Measurements from ENCODE around the gene AHI1. TPM values are rescaled to one million over a fixed set of nuclear protein-coding genes. Genes with fewer than 3 reads are reported as not detected.

The AHI1 gene
- total RNA-seq, 1 donor from 2014 or later = 5.4 TPM

DNA sequence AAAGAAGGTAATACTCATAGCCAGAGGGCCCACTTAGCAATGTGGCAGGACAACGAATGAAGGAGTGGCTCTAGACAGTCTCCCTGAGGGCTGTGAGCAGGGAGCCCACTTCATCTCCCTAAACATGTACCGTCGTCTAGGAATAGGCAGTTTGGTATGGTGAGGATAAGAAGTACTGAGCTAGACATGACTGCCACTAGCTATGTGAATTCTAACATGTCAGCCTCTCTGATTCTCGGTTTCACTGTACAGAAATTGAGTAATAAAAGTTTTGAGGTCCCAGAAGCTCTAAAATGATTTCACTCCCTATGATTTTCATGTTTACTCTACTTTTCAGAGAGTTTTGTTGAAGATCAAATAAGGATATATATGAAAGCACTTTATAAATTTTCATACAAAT lies 107.1 kb downstream of the AHI1 start:
- peaks cover 0 to 2% of the 10 kb centered on the region in 2 donors for H3K36me3 ChIP-seq
- no peaks in the 10 kb centered on the region for H3K4me1 ChIP-seq
- no peaks in the 10 kb centered on the region for H3K27me3 ChIP-seq
- DNase-seq (ENCODE audit: low spot score in 2 of 2) = no peak
- TF ChIP-seq CTCF (IDR thresholded peaks at IDR 0.05) = no peak
- H3K9me3 ChIP-seq = no peaks in the 10 kb centered on the region
- H3K4me3 ChIP-seq = no peak overlapping the region
- H3K27ac ChIP-seq = no peak overlapping the region
- intact Hi-C loops (cut with DNase I) = no loop called here

- H3K4me1 ChIP-seq = no peaks in the 10 kb centered on the region
- H3K27ac ChIP-seq = no peak overlapping the region
- TF ChIP-seq CTCF (IDR thresholded peaks at IDR 0.05) = no peak
- H3K27me3 ChIP-seq = no peaks in the 10 kb centered on the region
- no peaks in the 10 kb centered on the region for H3K9me3 ChIP-seq
- no peak overlapping the region for H3K4me3 ChIP-seq
- no peak for DNase-seq (ENCODE audit: low spot score in 2 of 2)
- H3K36me3 ChIP-seq = no peaks in the 10 kb centered on the region
- intact Hi-C loops (cut with DNase I) = no loop called here
Observed at GRCh38 chr6:135385299-135385698, 112.2 kb downstream of the AHI1 start.

GRCh38 chr6:135383766-135384165 lies 113.8 kb downstream of the AHI1 start:
- H3K36me3 ChIP-seq = no peaks in the 10 kb centered on the region
- no peak overlapping the region for H3K4me3 ChIP-seq
- TF ChIP-seq CTCF (IDR thresholded peaks at IDR 0.05) = no peak
- intact Hi-C loops (cut with DNase I) = no loop called here
- H3K27ac ChIP-seq = no peak overlapping the region
- H3K9me3 ChIP-seq = no peaks in the 10 kb centered on the region
- no peaks in the 10 kb centered on the region for H3K4me1 ChIP-seq
- no peaks in the 10 kb centered on the region for H3K27me3 ChIP-seq
- no peak for DNase-seq (ENCODE audit: low spot score in 2 of 2)

- no peaks in the 10 kb centered on the region for H3K9me3 ChIP-seq
- no peak for TF ChIP-seq CTCF (IDR thresholded peaks at IDR 0.05)
- no peak overlapping the region for H3K27ac ChIP-seq
- no peak for DNase-seq (ENCODE audit: low spot score in 2 of 2)
- intact Hi-C loops (cut with DNase I) = no loop called here
- H3K4me3 ChIP-seq = no peak overlapping the region
- no peaks in the 10 kb centered on the region for H3K36me3 ChIP-seq
- H3K4me1 ChIP-seq = no peaks in the 10 kb centered on the region
- H3K27me3 ChIP-seq = no peaks in the 10 kb centered on the region
Observed at GRCh38 chr6:135383301-135383700, 114.2 kb downstream of the AHI1 start.

- Histone ChIP-seq H3K27ac (no peak overlapping the region), H3K4me1 (no peaks in the 10 kb centered on the region), H3K27me3 (no peaks in the 10 kb centered on the region), H3K4me3 (no peak overlapping the region), H3K36me3 (no peaks in the 10 kb centered on the region), H3K9me3 (no peaks in the 10 kb centered on the region)
- TF ChIP-seq CTCF (IDR thresholded peaks at IDR 0.05) = no peak
- intact Hi-C loops (cut with DNase I) = no loop called here
- DNase-seq (ENCODE audit: low spot score in 2 of 2) = no peak
Observed at GRCh38 chr6:135382182-135382628, 115.3 kb downstream of the AHI1 start.

DNA sequence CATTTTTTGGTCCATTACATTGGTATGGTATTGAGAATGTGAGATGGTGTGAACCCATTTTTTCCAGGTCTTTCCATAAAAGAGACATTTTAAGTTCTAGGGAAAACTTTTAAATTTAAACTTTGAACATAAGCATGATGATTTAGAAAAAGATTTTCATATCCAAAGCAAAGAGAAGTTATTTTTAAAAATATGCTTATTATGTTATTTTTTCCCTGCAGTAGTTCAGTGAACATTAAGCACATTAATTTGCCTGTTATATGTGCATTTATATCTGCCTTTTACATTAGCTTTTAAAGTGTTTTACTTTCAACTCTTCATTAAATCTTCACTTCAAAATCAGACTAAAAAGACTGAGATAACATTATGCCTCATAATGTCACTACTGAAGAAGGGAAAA lies 116.7 kb downstream of the AHI1 start:
- no peak for TF ChIP-seq CTCF (IDR thresholded peaks at IDR 0.05)
- Histone ChIP-seq H3K27me3 (no peaks in the 10 kb centered on the region), H3K4me1 (no peaks in the 10 kb centered on the region), H3K4me3 (no peak overlapping the region), H3K9me3 (no peaks in the 10 kb centered on the region), H3K27ac (no peak overlapping the region), H3K36me3 (no peaks in the 10 kb centered on the region)
- intact Hi-C loops (cut with DNase I) = no loop called here
- DNase-seq (ENCODE audit: low spot score in 2 of 2) = no peak

Measured in ascending aorta (tissue), 2 donors.